Stimulated activated effector memory CD8-positive, alpha-beta T cell treated with anti-CD3 and anti-CD28 coated beads, Interleukin-12 subunit alpha, Interleukin-12 subunit beta, amount 100 ng/mL, for 72 hours (primary cell): Measurements from ENCODE around the gene IKBKE.

Experiments
- ATAC-seq: fragments of 150-1000 bp; cut with Tn5 transposase; 2 replicates; pipeline ENCODE4 v1.10.0; 2021
- DNase-seq, 2 donors: peaks; one replicate each; pipeline ENCODE4 v3.0.0; 2021 to 2022; ENCODE audit warnings: low spot score in 2 of 2
- H3K27ac Mint-ChIP-seq: one replicate; pipeline ENCODE4 v1.8.0; 2022; ENCODE audit warnings: mild to moderate bottlenecking, mixed read lengths
- H3K36me3 Mint-ChIP-seq: one replicate; pipeline ENCODE4 v1.8.0; 2022; ENCODE audit warnings: mild to moderate bottlenecking, mixed read lengths
- H3K4me1 Mint-ChIP-seq: one replicate; pipeline ENCODE4 v1.8.0; 2022; ENCODE audit warnings: mixed read lengths
- H3K4me3 Mint-ChIP-seq: one replicate; pipeline ENCODE4 v1.8.0; 2022; ENCODE audit warnings: mild to moderate bottlenecking, mixed read lengths
- H3K9me3 Mint-ChIP-seq: one replicate; pipeline ENCODE4 v1.8.0; 2022; ENCODE audit warnings: mixed read lengths

IKBKE gene

DNA sequence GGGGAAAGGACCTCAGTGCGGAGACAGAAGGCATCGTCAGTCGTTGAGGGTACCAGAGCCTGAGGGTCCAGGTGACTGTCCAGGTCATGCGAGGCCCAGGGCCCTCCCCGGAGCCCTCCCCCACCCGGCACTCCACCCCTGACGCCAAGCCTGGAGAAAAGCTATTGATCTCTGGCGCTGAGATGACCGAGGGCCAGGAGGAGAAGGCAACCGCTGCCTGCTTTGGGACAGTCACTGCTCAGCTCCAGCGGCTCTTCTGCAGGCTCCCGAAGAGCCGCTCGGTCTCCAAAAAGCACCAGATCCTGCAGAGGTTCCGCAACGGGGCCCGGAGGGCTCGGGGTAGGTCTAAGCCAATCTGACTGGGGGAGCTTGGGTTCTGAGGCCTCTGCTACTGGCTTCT, 47.9 kb downstream of the IKBKE start:
- Mint-ChIP-seq H3K4me1 (no peaks in the 10 kb centered on the region), H3K36me3 (no peaks in the 10 kb centered on the region), H3K4me3 (no peak overlapping the region), H3K9me3 (no peaks in the 10 kb centered on the region), H3K27ac (no peak overlapping the region)
- no peak for ATAC-seq
- no peak for DNase-seq

DNA sequence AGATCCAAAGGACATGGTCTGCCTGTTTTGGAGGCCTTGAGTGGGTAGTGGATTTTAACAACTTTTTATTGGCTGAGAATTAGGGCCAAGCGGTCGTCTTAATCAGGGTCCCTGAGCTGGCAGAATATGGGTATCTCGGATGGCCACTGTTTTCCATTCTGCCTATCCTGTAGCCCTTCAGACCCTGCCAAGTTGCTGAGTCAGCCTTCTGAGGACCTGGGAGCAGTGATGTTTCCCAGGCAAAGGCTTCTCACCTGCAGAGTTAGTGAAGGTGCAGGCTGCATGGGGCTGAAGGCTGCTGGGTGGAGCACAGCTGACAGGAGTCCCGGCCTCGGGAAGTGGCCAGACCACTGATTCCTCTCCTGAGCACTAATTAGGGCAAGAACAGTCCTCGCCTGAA, 48.5 kb downstream of the IKBKE start:
- ATAC-seq: no peak
- no peaks in the 10 kb centered on the region for H3K9me3 Mint-ChIP-seq

DNA sequence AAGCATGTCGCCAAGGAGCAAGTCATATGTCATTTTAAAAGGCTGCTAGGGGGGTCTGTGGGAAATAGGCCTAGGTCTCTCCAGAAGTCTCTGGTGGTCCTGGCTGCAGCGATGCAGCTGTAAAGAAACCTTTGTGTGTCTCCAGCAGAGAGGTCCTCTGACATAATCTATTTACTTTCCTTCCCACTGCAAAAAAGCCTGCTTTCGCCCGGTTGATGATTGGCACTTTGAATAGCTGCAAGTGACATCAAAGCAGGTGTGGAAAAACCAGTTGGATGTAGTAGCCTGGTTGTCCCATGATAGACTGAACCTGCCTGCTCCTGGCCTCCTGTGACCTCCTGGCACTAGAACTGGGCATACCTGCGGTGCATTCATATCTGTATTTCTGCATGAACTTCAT, 50.9 kb downstream of the IKBKE start:
- H3K36me3 Mint-ChIP-seq: no peaks in the 10 kb centered on the region
- H3K4me1 Mint-ChIP-seq: peaks cover 7% of the 10 kb centered on the region
- no peak overlapping the region for H3K27ac Mint-ChIP-seq
- no peak overlapping the region for H3K4me3 Mint-ChIP-seq
- H3K9me3 Mint-ChIP-seq: no peaks in the 10 kb centered on the region
- ATAC-seq: no peak
- DNase-seq: no peak

More for the DNA sequence above, 48.5 kb downstream of the IKBKE start:
- no peaks in the 10 kb centered on the region for H3K36me3 Mint-ChIP-seq
- H3K27ac Mint-ChIP-seq: no peak overlapping the region
- H3K4me3 Mint-ChIP-seq: no peak overlapping the region
- DNase-seq: no peak
- H3K4me1 Mint-ChIP-seq: no peaks in the 10 kb centered on the region

DNA sequence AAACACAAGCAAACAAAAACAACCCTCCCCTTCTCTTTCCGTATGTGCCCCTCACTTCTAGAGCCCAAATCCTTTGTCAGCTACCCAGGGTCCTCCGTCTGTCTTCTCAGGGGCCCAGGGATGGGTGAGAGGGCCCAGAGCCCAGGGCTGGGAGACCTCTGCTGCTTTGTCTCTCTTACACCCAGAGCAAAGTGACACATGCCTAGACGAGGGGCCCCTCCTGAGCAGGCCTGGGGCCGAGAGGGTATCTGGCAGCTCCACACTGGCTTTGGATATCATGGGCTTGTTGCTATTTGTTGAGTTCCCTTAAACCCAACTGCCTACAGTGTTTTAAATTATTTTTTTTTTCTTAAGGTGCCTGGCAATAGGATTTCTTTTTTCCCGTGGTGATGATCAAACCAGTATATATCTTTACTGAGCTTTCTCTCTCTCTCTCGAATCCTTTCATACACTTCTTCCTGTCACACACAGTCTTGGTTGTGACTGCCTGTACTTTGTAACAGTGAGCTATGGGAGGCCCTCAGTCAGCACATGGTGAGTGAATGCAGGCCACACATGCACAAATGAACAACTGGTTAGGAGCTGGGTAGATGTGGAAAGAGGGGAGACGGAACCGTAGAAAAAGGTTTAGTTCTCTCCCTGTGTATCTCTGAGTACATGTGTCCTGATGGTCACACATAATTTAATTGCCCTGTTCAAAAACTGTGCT, 51.6 kb downstream of the IKBKE start:
- no peak for ATAC-seq
- H3K27ac Mint-ChIP-seq: no peak overlapping the region

DNA sequence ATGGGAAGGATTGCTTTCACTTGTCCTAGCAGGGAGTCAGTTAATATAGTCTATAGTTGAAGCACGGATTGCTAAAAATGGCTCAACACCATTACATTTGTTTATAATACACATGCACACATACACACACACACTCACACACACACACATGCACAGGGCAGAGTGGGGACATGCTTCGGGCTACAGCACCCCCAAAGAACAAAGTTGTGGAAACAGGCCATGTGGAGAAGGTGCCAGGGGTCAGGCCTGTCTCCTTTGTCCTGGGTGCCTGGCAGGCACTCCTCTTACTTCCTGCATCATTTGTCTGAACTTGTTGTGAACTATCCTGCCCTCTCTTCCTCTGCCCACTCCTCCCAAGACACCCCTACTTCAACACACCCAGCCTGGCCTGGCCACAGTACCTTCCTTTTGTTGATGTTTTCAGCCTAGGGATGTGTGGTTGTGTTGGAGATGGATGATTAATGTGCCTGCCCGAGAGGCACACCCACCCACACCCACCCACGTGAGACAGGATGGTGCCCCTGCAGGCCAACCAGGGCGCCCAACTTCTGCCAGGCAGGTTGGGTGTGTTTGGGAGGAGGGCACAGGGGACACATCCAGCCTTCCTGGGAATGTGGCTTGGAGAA, 54.6 kb downstream of the IKBKE start:
- Mint-ChIP-seq H3K27ac (no peak overlapping the region), H3K4me1 (peaks cover 7% of the 10 kb centered on the region), H3K4me3 (no peak overlapping the region), H3K9me3 (no peaks in the 10 kb centered on the region), H3K36me3 (no peaks in the 10 kb centered on the region)
- peak; percentile 59 for ATAC-seq
- no peak for DNase-seq

More for the DNA sequence above, 51.6 kb downstream of the IKBKE start:
- Mint-ChIP-seq H3K9me3 (no peaks in the 10 kb centered on the region), H3K36me3 (no peaks in the 10 kb centered on the region), H3K4me1 (peaks cover 7% of the 10 kb centered on the region), H3K4me3 (no peak overlapping the region)
- DNase-seq: no peak

DNA sequence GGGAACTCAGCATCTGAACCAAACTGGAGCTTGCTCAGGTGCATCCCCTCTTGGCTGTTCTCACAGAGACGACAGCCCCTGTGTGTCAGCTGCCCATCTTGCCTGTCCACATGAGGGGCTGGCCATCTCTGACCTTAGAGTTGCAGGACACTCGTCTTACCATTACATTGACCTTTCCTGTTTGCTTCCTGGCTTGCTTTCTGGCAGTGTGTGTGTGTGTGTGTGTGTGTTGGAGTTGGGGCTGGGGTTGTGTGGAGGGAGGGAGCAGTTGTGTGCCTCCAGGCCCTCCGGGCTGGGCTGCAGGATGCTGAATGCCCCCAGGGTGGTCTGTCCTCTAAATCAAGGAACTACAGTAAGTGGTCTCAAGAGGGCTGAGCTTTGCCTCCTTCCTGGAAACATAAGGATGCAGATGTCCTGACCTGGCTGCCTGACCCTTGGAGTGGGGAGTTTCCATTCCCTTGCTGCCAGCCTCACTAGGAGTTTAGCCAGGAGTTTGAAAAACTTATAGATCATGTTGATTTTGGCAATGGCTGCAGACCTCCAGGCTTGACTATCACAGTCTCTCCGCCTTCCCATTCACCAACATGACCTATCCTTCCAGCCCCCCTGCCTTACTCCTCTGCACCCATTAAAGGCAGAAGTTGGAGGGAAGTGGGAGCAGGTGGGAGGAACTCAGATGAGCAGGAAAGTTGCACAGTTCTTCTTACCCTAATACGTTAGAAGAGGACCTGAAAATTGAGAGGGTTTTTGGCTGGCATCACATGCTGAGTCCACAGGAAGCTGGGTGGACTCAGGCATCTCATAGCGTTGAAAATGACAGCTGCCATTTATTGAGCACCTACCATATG, 56.0 kb downstream of the IKBKE start:
- H3K9me3 Mint-ChIP-seq: no peaks in the 10 kb centered on the region
- DNase-seq (no peak), ATAC-seq (no peak)
- H3K4me3 Mint-ChIP-seq: no peak overlapping the region
- H3K27ac Mint-ChIP-seq: no peak overlapping the region
- H3K4me1 Mint-ChIP-seq: peaks cover 7% of the 10 kb centered on the region
- H3K36me3 Mint-ChIP-seq: no peaks in the 10 kb centered on the region

DNA sequence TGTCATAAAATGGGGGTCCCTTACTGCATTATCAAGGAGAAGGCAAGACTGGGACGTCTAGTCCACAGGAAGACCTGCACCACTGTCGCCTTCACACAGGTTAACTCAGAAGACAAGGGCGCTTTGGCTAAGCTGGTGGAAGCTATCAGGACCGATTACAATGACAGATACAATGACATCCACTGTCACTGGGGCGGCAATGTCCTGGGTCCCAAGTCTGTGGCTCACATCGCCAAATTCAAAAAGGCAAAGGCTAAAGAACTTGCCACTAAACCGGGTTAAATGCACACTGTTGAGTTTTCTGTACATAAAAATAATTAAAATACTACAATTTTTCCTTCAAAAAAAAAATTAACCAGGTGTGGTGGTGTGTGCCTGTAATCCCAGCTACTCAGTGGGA, 59.1 kb downstream of the IKBKE start:
- no peak overlapping the region for H3K4me3 Mint-ChIP-seq
- no peaks in the 10 kb centered on the region for H3K36me3 Mint-ChIP-seq
- no peak for DNase-seq
- no peak for ATAC-seq
- H3K9me3 Mint-ChIP-seq: no peaks in the 10 kb centered on the region
- no peak overlapping the region for H3K27ac Mint-ChIP-seq
- H3K4me1 Mint-ChIP-seq: peaks cover 7% of the 10 kb centered on the region

DNA sequence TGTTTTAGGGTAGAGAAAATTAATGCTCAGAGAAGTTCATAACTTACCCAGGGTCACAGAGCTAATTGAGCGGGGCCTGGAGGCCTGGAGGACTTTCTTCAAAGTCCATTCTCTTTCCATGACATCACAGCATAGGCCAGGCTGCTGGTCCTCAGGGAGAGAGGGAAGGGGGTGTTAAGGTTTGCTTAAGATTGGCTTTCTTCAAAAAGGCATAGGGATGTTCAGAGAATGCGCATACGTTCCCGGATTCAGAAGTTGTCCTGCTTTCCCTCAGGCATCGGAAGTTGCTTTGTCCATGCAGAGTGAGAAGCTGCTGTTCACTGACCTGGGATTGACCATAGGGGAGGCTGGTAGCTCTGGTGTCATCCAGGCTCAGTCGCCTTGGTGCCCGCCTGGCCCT, 62.1 kb downstream of the IKBKE start:
- DNase-seq (no peak), ATAC-seq (no peak)
- Mint-ChIP-seq H3K27ac (no peak overlapping the region), H3K4me3 (no peak overlapping the region), H3K36me3 (no peaks in the 10 kb centered on the region), H3K4me1 (no peaks in the 10 kb centered on the region), H3K9me3 (no peaks in the 10 kb centered on the region)

DNA sequence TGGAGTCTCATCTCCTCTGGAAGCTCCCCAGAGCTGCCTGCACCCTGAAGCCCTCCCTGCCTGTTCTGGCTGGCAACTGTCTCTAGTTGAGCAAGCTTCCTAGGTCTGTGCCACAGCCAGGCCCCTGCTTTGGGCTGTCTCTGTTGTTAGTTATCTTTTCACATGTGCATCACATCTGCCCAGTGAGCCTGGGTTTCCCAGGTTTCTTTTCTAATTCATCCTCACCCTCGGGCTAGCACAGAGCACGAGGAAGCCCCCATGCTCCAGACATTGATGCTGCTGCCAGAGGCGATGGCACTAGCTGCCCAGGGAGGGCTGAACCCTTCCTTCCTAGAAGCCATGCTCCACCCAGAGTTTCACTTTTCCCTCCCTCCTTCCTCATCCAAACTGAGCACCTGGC, 64.3 kb downstream of the IKBKE start:
- DNase-seq (no peak), ATAC-seq (no peak)
- Mint-ChIP-seq H3K36me3 (no peaks in the 10 kb centered on the region), H3K4me1 (peaks cover 8% of the 10 kb centered on the region), H3K9me3 (no peaks in the 10 kb centered on the region), H3K27ac (peak overlapping the region; percentile 11), H3K4me3 (no peak overlapping the region)

DNA sequence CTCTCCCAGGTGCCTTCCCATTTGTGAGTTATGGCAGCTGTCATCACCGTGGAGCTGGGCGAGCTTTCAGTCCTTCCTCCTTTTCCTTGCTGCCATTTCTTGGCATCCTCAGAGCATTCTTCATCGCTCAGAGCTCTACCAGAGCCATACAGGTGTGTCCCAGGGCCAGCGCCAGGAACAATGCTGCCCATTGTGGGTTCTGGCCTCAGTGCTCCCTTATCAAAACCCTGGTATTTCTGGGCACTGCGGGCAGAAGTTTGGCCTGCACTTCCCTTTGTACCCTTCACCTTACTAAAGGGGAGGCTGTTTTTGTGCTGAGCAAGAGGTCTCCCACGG, 65.5 kb downstream of the IKBKE start:
- Mint-ChIP-seq H3K4me3 (no peak overlapping the region), H3K27ac (no peak overlapping the region), H3K9me3 (no peaks in the 10 kb centered on the region), H3K36me3 (no peaks in the 10 kb centered on the region), H3K4me1 (peaks cover 8% of the 10 kb centered on the region)
- DNase-seq (no peak), ATAC-seq (no peak)

DNA sequence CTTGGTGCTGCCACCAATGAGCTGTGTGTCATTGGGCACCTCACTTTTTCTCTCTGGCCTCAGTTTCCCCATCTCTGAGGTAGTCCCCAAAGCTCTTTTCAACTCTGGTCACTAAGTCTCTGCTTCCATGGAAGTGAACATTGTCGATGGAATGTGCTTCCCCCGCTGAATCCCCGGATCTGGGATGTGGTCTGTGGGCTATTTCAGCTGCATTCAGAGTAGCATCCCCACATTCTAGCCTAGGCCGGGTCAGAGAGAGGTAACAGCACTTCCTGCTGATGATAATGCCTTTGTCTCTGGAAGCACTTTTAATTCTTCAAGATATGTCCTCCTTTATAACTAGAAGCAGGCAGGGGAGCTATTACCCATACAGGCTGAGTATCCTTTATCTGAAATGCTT, 66.9 kb downstream of the IKBKE start:
- H3K4me3 Mint-ChIP-seq: no peak overlapping the region

DNA sequence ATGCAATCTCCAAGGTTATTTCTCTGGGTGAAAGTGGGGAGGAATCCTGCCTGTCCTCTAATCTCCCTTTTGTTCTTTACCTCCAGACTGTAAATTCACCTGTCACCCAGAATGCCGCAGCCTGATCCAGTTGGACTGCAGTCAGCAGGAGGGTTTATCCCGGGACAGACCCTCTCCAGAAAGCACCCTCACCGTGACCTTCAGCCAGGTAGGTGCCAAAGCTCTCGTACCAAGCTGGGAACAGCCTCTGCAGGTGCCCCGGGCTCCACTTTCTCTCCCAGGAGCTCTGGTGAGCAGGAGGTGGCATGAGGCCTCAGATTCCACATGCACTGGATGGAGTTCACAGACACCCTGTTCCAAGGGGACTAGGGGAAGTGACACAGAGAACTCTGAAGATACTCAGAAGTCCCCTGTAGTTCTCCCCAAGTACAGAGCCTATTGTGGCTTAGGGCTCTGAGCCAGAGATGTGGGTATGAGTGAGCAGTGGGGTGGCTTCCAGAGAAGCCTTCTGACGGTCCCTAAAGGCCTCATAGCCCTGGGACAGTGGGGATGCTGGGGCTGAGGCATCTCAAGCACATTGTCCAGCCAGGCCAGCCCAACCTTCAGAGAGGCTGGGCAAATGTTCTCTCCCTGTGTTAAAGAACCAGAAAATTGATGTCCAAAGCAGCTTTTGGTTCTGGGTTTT, 68.0 kb downstream of the IKBKE start:
- ATAC-seq: peak; percentile 57
- H3K4me1 Mint-ChIP-seq: peaks cover 8% of the 10 kb centered on the region
- no peaks in the 10 kb centered on the region for H3K9me3 Mint-ChIP-seq
- no peaks in the 10 kb centered on the region for H3K36me3 Mint-ChIP-seq
- no peak overlapping the region for H3K27ac Mint-ChIP-seq
- no peak overlapping the region for H3K4me3 Mint-ChIP-seq
- DNase-seq: no peak

More for the DNA sequence above, 66.9 kb downstream of the IKBKE start:
- ATAC-seq (no peak), DNase-seq (no peak)
- Mint-ChIP-seq H3K36me3 (no peaks in the 10 kb centered on the region), H3K9me3 (no peaks in the 10 kb centered on the region), H3K27ac (no peak overlapping the region), H3K4me1 (peaks cover 8% of the 10 kb centered on the region)

DNA sequence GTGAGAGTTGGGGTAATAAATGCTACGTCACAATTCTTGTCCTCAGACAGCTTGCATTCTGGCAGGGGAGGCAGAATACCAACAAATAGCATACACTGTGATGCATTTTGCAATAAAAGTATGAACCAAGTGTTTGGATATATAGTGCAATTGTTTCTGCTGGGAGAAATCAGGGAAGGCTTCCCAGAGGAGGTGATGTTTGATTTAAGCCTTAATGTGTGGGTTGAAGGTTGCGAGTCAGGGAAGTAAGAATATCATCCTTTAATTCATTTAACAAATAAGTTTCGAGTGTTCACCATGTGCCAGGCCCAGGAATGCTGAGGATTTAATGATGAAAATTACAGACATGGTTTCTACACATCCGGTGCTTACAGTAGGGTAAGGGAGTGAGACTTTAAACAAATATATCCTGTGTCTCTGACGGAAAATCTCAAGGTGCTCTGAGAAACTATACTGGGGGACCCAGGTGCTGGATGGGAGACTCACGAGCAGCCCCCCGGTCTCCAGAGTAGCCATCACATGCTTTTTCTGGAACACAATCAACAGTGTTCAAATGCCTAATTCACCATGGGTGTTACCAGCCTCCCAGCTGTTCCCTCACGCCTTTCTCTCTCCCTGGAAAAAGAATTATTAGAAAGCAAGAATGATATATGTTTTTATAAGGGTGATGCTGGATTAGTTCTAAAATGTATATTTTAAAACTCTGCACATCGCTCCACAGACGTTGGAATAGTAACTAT, 68.8 kb downstream of the IKBKE start:
- no peaks in the 10 kb centered on the region for H3K9me3 Mint-ChIP-seq
- no peaks in the 10 kb centered on the region for H3K36me3 Mint-ChIP-seq
- no peak for DNase-seq

DNA sequence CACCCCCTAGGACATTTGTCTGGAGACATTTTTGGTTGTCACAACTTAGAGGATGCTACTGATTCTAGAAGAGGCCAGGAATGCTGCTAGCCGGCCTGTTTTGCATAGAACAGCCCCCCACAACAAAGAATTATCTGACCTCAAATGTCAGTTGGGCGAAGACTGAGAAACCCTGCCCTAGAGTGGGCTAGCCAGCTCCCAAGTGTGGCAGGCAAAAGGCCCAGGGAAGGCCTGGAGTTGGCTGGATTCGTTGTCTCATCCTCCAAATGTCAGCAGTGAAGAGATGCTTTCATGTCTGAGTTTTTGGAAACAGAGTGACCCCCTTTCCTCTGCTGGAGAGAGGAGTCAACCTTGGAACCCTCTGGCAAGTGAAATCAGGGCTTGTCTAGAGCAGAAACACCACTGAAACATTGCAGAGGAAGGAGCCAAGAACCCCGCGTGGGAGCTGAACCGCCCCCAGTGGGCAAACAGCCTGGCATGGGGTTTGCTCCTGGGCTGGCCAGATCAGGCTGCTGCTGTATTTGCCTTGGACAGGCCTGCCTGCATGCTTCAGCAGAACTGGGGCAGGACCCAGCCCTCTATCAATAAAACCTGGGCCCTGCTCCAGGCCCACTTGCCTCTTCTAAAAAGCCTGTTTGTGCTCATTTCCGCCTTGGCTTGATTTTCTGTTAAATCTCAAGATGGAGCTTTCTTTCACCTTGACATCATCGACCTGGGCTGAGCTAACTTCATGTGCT, 69.9 kb downstream of the IKBKE start:
- DNase-seq: no peak
- Mint-ChIP-seq H3K9me3 (no peaks in the 10 kb centered on the region), H3K27ac (peak overlapping the region; percentile 60), H3K4me3 (no peak overlapping the region), H3K36me3 (no peaks in the 10 kb centered on the region), H3K4me1 (peaks cover 16% of the 10 kb centered on the region)
- ATAC-seq: no peak

More for the DNA sequence above, 68.8 kb downstream of the IKBKE start:
- H3K4me1 Mint-ChIP-seq: peaks cover 8% of the 10 kb centered on the region
- no peak overlapping the region for H3K4me3 Mint-ChIP-seq
- ATAC-seq: no peak
- no peak overlapping the region for H3K27ac Mint-ChIP-seq
